GM18520 (cell line): ENCODE data around the gene HAUS3.
"Not testable (repeated sequence)": the region's sequence is repeated elsewhere in the genome, so short reads cannot be mapped to it uniquely, and the experiment has no call there.

Experiments used
- ATAC-seq: cut with Tn5 transposase; IDR thresholded peaks from one replicate; pipeline ENCODE4 v1.9.1; 2021; ENCODE audit not compliant: unreplicated experiment

HAUS3 gene

DNA sequence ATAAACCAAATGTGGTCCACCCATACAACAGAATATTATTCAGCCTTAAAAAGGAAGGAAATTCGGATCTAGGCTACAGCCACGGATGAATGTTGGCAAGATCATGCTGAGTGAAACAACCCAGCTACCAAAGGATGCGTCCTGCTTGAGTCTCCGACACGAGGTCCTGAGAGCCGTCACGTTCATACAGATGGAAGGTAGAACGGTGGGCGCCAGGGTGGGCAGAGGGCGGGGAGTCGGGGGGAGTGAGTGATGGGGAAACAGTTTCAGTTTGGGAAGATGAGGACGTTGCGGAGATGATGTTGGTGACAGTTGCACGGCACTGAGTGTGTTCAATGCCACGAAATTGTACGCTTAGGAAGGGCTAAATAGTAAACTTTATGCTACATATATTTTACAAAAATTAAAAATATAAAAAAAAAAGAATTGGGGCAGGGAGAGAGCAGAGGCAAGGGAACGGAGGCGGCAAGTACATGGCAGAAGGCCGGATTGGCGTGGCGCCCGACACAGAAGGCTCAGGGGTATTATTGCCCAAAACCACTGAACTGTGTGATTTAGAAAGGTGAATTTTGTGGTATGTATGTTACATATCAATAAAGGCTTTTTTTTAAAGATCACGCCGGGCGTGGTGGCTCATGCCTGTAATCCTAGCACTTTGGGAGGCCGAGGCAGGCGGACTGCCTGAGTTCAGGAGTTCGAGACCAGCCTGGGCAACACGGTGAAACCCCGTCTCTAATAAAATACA lies 34.8 kb upstream of the HAUS3 start:
- ATAC-seq: no peak

DNA sequence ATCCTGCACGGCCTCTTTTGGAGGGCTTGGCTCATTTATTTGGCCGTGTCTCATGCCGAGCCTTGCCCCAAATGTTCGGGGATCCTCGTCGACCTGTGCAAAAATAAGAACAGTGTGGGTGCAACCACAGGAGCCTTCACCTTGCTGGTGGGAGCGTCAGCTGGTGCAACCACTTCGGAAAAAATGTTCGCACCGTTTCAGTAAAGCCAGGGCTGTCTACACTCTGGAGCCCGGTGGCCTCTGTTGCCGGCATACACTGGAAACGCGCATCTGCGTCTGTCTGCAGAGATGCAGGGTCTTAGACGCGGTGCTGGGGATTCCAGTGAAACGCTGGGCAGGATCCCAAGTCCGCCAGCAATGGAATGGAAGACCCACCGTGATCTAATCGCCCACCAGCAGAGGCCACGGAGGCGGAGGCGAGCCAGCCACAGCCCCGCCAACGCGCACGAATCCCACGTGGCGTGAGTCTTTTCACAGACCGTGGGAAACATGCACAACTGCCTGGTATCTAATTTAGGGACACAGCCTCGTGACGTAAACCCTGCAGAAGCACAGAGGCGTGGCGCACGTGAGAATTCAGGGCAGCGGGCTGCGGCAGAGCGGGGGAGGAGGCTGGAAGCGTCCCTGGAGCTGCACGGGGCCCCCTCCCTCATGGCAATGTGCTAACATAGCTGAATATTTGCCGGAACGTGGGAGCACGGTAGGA lies 33.8 kb upstream of the HAUS3 start:
- ATAC-seq: no peak

DNA sequence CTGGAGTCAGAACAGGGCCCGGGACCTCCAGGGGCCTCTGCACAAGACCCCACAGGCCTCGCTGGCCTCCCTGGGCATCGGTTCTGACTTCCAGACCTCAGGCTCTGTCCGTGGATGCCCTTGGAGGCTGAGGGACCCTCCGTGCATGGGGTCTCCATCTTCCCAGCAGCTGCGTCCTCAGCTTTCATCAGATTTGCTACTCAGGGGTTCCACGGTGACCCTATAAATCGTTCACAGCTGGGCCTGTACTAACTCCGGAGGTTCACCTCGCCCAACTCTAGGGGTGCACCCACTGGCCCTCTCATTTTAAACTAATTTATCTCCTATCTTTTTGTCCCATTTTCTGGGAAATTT lies 33.1 kb upstream of the HAUS3 start:
- ATAC-seq: not testable (repeated sequence)

DNA sequence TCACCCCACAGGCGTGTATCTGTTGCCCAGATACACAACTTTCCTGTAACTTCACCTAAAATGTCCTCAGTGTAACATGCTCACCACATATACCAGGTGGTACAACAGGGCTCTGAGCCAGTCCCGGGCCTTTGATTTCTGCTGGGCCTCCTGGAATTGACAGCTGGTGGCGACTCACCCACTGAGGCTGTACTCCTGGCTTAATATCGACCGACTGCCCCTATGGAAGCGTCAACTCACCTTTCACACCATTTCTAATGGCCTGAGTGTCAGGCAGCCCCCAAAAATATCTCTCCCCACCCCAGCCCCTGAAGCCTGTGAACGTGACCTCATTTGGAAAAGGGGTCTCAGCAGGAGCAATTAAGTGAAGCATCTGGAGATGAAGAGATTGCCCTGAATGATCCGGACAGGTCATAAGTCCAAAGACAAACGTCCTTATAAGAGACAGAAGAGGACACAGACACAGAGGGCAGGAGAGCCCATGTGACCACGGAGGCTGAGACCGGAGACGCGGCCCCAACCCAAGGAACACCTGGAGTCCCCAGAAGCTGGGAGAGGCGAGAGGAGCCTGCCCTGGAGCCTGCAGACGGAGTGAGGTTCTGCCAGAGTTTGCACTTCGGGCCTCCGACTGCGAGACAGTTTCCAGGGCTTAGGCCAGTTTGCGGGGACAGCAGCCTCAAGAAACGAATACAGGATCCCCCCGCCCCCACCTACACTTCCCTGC lies 32.6 kb upstream of the HAUS3 start:
- no peak for ATAC-seq

DNA sequence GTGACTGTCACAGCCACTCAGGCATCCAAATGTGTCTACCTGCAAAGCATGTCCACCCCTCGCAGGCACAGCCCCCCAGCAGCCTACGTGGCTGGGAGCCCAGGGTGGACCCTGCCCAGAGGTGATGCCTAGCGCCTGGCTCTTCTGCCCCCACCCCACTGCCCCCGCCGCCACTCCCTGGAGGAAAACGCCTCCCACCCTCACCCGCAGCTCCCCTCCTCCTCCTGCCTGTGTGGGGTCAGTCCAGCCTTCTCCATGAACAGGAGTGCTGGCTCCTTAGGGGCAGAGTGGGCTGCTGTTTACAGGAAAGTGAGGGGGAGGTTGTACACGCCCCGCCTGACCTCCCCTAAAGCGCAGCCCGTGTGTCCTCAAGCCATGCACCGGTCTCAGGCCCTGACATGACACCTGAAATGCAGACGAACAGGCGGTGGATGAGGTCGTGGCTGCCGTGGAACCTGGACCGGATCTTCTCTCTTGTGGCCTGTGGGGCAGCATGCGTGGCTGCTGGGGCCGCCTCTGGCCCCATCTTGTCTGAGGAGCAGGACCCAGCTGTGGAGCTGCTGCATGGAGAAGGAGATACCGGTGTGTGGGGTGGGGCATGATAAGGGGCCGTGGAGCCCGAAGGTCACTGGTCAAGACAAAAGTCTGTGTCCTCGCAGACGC lies 31.9 kb upstream of the HAUS3 start:
- no peak for ATAC-seq

DNA sequence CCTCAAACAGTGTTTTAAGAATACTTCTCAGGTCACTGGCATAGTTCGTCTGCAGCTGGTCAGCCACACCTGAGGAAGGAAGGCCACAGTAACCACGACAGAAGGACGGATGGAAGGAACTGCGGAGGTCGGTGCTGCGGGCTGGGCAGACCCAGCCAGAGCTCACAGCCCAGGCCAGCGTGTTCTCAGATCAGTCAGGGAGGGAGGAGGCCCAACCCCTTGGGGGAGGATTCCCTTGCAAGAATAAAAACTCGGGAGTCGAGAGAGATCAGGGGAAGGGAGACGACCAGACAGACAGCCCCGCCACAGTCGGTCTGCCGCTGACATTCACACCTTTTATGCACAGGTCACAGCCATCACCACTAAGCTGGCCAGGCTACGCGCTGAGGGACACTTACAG lies 31.3 kb upstream of the HAUS3 start:
- ATAC-seq: no peak

DNA sequence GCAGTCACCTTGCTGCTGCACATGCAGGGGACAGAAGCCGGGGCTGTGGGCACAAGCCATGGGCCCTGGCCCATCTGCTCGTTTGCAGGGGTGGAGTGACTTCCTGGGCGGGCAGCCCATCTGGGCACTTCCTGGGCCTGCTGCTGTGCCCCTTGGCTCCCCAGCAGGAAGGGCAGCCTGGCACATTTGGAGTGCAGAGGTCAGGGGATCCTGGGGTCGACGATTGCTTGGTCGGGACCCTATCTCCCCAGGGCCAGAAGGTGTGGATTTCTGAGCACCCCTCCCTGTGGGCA lies 30.9 kb upstream of the HAUS3 start:
- no peak for ATAC-seq

DNA sequence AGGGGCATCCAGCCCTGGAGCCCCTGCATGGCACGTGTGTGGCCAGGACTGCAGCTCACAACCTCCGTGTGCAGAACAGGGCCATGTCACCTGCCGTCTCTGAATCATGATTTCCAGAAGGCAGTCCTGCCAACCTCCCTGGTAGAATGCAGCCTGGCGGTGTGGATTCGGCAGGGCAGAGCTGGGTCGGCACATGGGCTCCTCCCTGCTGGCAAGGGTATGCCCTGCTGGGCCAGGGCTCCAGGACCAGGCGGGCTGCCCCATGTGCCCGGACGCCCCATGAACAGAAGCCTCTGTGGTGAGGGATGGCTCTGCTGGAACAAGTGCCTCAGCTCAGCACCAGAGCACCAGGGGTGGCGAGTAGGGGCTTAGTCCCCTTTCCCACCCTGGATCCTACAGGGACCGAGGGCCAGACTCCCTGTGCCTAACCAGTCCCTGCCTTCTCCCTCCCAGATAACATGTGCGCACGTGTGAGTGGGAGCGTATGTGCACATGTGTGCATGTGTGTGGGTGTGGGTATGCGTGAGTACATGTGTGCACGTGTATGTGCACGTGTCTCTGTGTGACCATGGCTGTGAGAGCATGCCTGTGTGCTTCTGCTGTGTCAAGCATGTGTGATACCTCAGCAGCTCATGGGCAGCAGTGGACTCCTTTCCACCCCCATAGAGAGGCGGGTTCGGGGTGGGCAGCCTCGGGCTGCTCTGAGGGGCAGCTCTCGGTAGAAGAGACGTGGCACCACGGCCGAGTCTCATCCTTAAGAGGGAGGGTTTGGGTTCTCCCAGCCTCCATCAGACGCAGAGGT lies 30.3 kb upstream of the HAUS3 start:
- no peak for ATAC-seq

DNA sequence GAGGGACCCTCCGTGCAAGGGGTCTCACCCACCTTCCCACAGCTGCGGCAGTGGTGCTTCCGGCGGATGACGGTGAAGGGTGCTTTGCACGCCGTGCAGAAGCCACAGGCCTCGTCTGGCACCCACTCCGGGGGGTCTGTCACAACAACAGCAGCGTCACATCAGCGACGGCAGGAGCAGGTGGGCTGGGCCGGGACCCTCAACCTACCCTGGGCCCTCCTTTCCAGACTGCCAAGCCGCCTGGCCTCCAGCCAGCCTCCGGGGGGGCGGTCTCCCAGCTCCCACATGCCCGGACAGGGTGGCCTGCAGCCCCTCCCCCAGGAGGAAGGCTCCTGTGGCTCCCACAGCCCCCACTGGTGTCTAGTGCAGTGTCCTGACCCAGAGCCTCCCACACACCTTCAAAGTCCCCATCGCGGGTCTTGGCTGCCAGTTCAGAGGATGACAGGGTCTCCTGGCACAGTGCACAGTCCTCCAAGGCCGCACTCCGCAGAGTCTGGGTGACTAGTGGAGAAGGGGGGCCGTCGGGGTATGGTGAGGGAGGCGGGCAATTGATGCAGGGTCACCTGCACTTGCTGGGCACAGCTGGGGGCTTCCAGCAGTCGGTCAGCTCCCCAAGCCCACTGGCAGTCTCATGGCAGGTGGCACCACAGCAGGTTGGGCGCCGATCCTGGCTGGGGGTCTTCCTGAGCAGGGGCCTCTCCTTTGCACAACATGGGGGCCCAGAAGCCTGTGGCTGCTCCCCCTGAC lies 29.5 kb upstream of the HAUS3 start:
- no peak for ATAC-seq

DNA sequence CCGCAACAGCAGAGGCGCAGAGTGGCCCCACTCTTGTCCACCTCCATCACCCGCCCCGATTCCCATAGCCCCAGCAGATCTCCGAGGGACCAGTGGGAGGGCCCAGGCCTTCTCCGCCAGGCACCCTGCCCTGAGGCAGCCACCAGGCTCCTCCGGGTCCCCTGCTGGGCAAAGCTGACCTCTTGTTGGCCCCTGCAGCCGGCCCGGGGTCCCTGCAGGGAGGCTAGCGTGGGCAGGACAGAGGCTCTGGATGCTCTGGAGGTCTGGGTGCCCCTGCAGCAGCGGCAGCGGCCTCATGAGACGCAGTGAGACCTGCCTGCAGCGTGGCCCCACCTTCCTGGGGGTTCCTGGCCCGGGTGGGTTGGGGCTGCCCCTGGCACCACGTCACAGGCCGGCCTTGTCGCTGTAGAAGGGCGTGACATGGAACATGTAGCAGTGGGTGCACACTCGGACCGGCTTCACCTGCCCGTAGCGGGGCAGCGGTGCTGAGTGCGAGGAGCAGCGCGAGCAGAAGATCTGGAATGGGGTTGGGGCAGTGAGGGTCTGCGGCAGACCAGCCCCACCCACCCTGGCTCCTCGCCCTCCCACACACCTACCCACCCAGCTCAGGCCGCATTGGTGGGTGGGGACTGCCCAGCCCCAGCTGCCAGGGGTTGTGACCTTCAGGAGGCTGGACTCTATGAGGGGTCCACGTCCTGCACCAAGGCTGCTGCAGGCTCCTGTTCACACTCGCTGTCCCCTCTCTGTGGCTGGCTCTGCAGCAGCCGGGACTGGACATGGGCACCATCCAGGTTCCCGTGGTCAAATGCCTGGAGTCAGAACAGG lies 28.6 kb upstream of the HAUS3 start:
- no peak for ATAC-seq

DNA sequence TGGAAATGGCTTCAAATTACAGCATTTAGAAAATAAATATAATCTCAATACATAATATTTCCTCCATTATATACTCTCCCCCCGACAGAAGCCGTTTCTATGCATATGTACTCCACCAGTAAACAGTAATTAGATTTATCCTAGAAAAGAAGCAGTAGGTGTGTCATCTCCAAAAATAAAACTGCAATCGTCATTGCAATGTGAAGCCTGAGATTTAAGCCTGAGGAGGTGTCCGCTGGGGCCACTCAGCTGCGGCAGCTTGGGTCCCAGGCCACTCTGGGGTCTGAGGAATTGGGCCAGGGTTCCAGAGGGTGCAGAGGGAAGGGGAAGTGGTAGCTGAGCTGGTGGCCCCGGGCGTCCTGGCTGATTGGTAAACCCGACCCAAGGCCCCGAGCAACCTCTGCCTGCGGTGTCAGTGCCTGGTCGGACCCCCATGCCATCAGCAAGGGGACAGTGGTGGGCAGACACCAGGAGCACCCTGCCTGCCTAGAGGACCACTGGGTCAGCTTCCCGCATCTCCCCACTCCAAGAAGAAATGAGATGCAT lies 27.8 kb upstream of the HAUS3 start:
- ATAC-seq: no peak

DNA sequence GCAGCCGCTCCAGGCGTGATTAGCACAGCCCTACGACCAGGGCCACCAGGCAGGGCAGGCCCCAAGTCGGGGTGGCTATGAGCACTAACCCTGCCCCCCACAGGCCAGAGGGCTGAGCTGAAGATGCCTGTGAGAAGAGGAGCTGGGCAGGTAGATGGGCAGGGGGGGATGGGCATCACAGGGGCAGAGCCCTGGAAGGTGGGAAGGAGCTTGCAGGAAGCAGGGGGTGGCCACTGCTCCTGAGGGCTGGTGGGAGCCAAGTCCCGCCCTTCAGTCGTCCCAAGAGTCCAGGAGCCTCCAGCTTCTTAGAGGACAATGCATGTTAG lies 27.2 kb upstream of the HAUS3 start:
- no peak for ATAC-seq

DNA sequence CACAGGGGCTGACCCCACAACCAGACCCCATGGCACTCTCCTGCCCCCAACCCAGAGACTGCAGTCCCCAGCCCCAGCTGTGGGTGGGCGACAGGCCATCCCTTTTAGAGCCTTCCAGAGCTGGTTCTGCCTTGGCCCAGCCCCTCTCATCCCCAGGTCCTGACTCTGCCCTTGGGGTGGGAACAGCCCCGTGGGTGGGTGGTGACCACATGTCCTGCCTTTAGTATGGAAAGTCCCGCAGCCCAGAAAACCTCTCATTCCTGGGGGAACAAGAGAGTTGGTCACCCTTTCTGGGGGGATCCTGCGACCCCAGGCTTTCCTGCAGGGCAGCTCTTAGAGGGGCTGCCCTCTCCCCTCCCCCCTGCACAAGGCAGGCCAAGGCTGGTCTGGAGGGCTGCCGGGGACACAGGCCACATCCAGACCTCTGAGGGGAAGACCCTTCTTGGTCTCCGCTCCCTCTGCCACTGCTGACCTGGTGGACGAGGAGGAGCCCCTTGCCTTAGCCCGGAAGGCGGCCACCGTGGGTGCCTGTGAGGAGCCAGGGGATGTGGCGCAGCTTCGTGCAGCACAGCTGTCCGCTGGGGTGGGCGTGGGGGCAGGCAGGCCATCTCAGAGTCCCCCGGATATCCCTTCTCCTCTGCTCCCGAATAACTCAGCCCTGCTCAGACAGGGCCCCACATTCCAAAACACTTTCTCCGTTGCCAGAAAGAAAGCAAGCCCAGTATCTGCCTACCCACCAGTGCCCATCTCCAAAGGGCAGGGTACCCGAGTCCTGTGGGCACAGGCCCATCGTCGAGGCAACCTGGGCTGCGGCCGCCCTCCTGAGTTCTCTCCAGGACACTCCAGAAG lies 26.7 kb upstream of the HAUS3 start:
- ATAC-seq: no peak

DNA sequence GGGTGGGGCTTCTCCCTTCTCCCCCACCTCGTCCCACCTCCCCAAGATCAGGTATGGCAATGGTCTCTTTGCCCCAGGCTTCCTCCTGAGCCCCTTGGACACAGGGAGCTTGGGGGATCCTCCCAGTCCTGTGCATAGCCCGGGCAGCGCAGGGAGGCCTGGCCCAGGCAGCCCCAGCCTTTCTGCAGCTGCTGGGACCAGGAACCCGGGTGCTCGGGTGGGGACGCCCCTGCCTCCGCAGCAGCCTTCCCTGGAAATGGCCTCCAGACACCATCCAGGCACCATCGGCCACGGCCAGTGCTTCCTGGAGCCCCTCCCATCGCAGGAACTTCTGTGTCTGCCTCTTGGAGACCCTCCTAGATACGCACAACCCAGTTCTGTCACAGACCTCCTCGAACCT lies 25.9 kb upstream of the HAUS3 start:
- ATAC-seq: no peak

DNA sequence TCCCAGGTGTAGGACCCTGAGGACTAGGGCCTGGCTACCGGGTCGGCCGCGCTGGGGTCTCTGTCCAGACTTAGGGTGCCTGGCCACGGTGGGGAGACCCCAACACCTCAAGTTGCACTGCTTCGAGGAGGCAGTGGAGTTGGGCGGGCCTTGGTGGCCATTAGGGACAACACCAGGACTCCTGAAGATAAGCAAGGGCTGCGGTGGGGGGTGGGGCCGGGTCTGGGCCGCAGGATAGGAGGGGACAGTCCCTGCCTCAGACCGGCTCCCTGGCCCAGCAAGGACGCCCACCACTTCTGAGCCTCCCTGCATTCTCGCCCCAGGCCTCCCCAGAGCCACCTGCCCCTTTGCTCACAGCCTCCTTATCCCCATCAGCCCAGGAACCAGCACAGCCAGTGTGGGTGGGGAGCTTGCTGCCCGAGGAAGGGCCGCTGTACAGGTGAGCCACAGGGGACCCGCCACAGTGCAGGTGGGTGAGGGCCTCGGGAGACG lies 25.4 kb upstream of the HAUS3 start:
- no peak for ATAC-seq

DNA sequence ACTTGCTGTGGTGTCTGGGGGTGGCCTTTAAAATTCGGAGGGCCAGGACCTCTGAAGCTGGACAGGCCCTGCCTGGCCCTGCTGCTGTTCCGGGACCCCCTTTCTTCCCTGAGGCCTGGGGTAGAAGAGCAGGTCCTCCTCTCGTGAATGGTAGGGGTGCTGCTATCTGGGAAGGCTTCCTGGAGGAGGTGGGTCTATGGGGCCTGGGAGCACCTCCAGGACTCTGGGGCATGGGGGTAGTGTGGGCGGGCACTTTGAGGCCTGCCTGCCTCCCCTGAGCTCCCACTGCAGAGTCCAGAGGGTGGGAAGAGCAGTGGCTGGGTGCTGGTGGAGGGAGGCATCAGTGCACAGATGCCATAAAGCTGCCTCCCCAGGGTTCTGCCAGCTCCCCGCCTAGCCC lies 24.9 kb upstream of the HAUS3 start:
- no peak for ATAC-seq

DNA sequence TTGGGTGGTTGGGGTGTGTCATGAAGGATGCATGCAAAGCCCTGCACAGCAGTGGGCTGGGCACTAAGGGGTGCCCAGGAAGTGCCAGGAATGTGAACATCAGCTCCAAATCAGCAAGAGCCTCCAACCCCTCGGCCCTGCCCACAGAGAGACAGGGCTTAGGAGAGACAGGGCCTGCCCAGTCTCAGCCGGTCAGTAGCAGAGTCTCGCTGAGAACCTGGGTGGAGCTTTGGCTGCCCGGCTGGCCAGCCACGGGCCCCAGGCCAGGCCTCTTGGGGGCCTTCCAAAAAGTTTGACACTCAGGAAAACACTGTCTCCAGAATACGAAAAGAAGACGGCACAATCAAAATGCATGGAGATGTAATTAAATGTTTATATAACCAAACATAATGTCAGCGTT lies 24.3 kb upstream of the HAUS3 start:
- ATAC-seq: no peak
